ENCODE results near the gene UQCRHL. TPM values are rescaled to one million over a fixed set of nuclear protein-coding genes. Genes with fewer than 3 reads are reported as not detected.

Gene UQCRHL
- total and polyA plus RNA-seq, 2 experiments from 2014 or later = 2.3 to 3.0 TPM

DNA sequence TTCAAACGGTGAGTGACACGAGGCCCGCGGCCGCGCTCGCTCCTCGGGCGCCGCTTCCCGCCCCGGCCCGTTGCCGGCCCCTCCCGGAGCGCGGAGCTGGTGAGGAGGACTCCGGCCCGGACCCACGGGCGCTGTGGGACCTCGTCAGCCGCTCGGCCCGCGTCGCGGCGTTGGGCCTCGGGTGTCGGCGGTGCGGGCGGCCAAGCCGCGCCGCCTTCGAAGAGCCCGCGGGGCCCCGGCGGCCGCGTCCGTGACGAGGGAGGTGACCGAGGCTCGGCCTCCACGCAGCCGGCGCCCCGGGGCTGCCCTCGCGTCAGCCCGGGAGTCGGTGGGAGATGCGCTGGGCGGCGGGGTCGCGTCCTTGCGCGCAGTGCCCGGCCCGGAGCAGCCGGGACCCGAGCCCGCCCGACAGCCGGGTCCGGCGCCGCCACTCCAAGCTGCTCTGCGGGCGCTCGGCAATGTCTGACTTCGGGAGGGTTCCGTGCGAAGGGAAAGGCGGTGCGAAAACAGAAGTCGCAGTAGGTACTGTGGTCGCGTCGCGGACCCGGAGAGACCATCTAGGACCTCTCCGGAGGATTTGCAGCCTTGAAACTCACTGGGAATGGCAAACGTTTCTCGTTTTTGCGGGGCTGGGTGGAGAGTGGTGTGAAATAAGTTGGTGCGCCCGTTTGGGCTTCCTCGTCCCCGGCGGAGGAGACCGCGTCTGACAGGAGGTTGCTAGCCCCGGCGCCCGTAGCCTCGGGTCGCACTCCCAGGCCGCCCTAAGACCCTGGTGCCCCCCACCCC lies 40.9 kb upstream of the UQCRHL start (continued):
- TF ChIP-seq, protein P1, sequence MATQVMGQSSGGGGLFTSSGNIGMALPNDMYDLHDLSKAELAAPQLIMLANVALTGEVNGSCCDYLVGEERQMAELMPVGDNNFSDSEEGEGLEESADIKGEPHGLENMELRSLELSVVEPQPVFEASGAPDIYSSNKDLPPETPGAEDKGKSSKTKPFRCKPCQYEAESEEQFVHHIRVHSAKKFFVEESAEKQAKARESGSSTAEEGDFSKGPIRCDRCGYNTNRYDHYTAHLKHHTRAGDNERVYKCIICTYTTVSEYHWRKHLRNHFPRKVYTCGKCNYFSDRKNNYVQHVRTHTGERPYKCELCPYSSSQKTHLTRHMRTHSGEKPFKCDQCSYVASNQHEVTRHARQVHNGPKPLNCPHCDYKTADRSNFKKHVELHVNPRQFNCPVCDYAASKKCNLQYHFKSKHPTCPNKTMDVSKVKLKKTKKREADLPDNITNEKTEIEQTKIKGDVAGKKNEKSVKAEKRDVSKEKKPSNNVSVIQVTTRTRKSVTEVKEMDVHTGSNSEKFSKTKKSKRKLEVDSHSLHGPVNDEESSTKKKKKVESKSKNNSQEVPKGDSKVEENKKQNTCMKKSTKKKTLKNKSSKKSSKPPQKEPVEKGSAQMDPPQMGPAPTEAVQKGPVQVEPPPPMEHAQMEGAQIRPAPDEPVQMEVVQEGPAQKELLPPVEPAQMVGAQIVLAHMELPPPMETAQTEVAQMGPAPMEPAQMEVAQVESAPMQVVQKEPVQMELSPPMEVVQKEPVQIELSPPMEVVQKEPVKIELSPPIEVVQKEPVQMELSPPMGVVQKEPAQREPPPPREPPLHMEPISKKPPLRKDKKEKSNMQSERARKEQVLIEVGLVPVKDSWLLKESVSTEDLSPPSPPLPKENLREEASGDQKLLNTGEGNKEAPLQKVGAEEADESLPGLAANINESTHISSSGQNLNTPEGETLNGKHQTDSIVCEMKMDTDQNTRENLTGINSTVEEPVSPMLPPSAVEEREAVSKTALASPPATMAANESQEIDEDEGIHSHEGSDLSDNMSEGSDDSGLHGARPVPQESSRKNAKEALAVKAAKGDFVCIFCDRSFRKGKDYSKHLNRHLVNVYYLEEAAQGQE (IDR thresholded peaks at IDR 0.05; ENCODE audit: unreplicated experiment) = no peak
- TF ChIP-seq, protein P2, sequence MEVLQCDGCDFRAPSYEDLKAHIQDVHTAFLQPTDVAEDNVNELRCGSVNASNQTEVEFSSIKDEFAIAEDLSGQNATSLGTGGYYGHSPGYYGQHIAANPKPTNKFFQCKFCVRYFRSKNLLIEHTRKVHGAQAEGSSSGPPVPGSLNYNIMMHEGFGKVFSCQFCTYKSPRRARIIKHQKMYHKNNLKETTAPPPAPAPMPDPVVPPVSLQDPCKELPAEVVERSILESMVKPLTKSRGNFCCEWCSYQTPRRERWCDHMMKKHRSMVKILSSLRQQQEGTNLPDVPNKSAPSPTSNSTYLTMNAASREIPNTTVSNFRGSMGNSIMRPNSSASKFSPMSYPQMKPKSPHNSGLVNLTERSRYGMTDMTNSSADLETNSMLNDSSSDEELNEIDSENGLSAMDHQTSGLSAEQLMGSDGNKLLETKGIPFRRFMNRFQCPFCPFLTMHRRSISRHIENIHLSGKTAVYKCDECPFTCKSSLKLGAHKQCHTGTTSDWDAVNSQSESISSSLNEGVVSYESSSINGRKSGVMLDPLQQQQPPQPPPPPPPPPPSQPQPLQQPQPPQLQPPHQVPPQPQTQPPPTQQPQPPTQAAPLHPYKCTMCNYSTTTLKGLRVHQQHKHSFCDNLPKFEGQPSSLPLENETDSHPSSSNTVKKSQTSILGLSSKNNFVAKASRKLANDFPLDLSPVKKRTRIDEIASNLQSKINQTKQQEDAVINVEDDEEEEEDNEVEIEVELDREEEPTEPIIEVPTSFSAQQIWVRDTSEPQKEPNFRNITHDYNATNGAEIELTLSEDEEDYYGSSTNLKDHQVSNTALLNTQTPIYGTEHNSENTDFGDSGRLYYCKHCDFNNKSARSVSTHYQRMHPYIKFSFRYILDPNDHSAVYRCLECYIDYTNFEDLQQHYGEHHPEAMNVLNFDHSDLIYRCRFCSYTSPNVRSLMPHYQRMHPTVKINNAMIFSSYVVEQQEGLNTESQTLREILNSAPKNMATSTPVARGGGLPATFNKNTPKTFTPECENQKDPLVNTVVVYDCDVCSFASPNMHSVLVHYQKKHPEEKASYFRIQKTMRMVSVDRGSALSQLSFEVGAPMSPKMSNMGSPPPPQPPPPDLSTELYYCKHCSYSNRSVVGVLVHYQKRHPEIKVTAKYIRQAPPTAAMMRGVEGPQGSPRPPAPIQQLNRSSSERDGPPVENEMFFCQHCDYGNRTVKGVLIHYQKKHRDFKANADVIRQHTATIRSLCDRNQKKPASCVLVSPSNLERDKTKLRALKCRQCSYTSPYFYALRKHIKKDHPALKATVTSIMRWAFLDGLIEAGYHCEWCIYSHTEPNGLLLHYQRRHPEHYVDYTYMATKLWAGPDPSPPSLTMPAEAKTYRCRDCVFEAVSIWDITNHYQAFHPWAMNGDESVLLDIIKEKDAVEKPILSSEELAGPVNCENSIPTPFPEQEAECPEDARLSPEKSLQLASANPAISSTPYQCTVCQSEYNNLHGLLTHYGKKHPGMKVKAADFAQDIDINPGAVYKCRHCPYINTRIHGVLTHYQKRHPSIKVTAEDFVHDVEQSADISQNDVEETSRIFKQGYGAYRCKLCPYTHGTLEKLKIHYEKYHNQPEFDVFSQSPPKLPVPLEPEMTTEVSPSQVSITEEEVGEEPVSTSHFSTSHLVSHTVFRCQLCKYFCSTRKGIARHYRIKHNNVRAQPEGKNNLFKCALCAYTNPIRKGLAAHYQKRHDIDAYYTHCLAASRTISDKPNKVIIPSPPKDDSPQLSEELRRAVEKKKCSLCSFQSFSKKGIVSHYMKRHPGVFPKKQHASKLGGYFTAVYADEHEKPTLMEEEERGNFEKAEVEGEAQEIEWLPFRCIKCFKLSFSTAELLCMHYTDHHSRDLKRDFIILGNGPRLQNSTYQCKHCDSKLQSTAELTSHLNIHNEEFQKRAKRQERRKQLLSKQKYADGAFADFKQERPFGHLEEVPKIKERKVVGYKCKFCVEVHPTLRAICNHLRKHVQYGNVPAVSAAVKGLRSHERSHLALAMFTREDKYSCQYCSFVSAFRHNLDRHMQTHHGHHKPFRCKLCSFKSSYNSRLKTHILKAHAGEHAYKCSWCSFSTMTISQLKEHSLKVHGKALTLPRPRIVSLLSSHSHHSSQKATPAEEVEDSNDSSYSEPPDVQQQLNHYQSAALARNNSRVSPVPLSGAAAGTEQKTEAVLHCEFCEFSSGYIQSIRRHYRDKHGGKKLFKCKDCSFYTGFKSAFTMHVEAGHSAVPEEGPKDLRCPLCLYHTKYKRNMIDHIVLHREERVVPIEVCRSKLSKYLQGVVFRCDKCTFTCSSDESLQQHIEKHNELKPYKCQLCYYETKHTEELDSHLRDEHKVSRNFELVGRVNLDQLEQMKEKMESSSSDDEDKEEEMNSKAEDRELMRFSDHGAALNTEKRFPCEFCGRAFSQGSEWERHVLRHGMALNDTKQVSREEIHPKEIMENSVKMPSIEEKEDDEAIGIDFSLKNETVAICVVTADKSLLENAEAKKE (CRISPR knock-in tag; IDR thresholded peaks at IDR 0.05) = no peak
- TF ChIP-seq STAT1 (IDR thresholded peaks at IDR 0.05; ENCODE audit: unreplicated experiment) = no peak

DNA sequence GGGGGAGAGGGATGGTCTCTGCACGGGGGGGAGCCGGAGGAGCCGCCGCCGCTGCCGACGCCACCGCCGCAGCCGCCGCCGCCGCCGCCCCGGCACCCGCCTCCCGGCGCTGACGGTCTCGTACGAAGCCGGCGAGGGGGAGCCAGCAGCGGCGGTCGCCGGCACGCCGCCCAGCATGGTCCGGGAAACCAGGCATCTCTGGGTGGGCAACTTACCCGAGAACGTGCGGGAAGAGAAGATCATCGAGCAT lies 40.4 kb upstream of the UQCRHL start:
- peak overlapping the region; percentile 92 for H3K4me2 ChIP-seq
- H3K4me1 ChIP-seq (ENCODE audit: insufficient read depth) = peaks cover 20% of the 10 kb centered on the region
- peak overlapping the region; percentile 84 for H3K4me3 Mint-ChIP-seq
- no peak overlapping the region for H2AFZ ChIP-seq
- DNase-seq (ENCODE audit: low spot score) (no peak), ATAC-seq (no peak)
- H3K27ac Mint-ChIP-seq = no peak overlapping the region
- H3K4me1 Mint-ChIP-seq = peaks cover 26% of the 10 kb centered on the region
- H3K36me3 ChIP-seq (ENCODE audit: insufficient read depth) = no peaks in the 10 kb centered on the region
- H3K4me3 ChIP-seq = peak overlapping the region; percentile 87
- H3K36me3 Mint-ChIP-seq (ENCODE audit: low read depth) = no peaks in the 10 kb centered on the region
- H3K9me3 Mint-ChIP-seq = no peaks in the 10 kb centered on the region; the same call in 1 of the 3 replicates
- H3K9me2 ChIP-seq (ENCODE audit: insufficient read depth) = no peaks in the 10 kb centered on the region
- H4K20me1 ChIP-seq (replicated peaks; ENCODE audit: insufficient read depth) = no peaks in the 10 kb centered on the region
- H3K27me3 ChIP-seq (ENCODE audit: insufficient read depth) = peaks cover 6% of the 10 kb centered on the region
- H3K79me2 ChIP-seq (replicated peaks; ENCODE audit: insufficient read depth) = peaks cover 50% of the 10 kb centered on the region
- H3K27ac ChIP-seq (ENCODE audit: low read depth) = no peak overlapping the region
- H3K27me3 Mint-ChIP-seq (ENCODE audit: insufficient read depth, low read depth, poor library complexity) = peaks cover 11% of the 10 kb centered on the region
- H3F3A ChIP-seq (replicated peaks; ENCODE audit: low read depth) = peaks cover 19% of the 10 kb centered on the region; the same call in 1 of the 2 replicates
- TF ChIP-seq, protein P2 (CRISPR knock-in tag; IDR thresholded peaks at IDR 0.05) = no peak
